H9 (cell line): Measurements from ENCODE around the gene TMEM132D. TPM values are rescaled to one million over a fixed set of nuclear protein-coding genes. Genes with fewer than 3 reads are reported as not detected.
A peak's percentile ranks its signal among the peaks of the same experiment; 100 is the strongest.

Source experiments
- DNase-seq: peaks from one replicate; pipeline ENCODE4 v3.0.0-alpha.2; 2017
- H2AFZ ChIP-seq: one replicate; pipeline ENCODE4 v1.6.1; 2013; ENCODE audit warnings: mild to moderate bottlenecking, low read length, control low read depth, moderate library complexity
- H2AK5ac ChIP-seq: 2 replicates; pipeline ENCODE4 v1.6.1; 2013; ENCODE audit warnings: low read length, control low read depth, mixed read lengths; ENCODE audit not compliant: insufficient read length
- H2BK120ac ChIP-seq: one replicate; pipeline ENCODE4 v1.6.1; 2013; ENCODE audit warnings: low read depth, mild to moderate bottlenecking, low read length, control low read depth, inconsistent platforms; ENCODE audit not compliant: poor library complexity, severe bottlenecking
- H2BK12ac ChIP-seq: 2 replicates; pipeline ENCODE4 v1.6.1; 2013; ENCODE audit warnings: low read length, control low read depth, mixed read lengths, low read depth; ENCODE audit not compliant: insufficient read length
- H2BK15ac ChIP-seq: 2 replicates; pipeline ENCODE4 v1.6.1; 2013; ENCODE audit warnings: low read depth, low read length, control low read depth
- H2BK20ac ChIP-seq: one replicate; pipeline ENCODE4 v1.6.1; 2013; ENCODE audit warnings: low read depth, mild to moderate bottlenecking, low read length, control low read depth, inconsistent platforms; ENCODE audit not compliant: poor library complexity, severe bottlenecking
- H2BK5ac ChIP-seq: 2 replicates; pipeline ENCODE4 v1.6.1; 2013; ENCODE audit warnings: low read length, control low read depth, mixed read lengths; ENCODE audit not compliant: insufficient read length
- H3K14ac ChIP-seq: 2 replicates; pipeline ENCODE4 v1.6.1; 2013; ENCODE audit warnings: low read length, control low read depth; ENCODE audit not compliant: insufficient read depth
- H3K18ac ChIP-seq: 2 replicates; pipeline ENCODE4 v1.6.1; 2013; ENCODE audit warnings: low read depth, mild to moderate bottlenecking, mixed read lengths, low read length, control low read depth; ENCODE audit not compliant: insufficient read length
- H3K23ac ChIP-seq: 2 replicates; pipeline ENCODE4 v1.6.1; 2013; ENCODE audit warnings: low read length, control low read depth, mixed read lengths, low read depth; ENCODE audit not compliant: insufficient read length
- H3K23me2 ChIP-seq: 2 replicates; pipeline ENCODE4 v1.6.1; 2013; ENCODE audit warnings: low read depth, mild to moderate bottlenecking, mixed read lengths, low read length, control low read depth; ENCODE audit not compliant: insufficient read length, poor library complexity, severe bottlenecking
- H3K27ac ChIP-seq: 2 replicates; pipeline ENCODE4 v1.5.1; 2013; ENCODE audit warnings: low read length, control low read depth, mixed read lengths, low read depth; ENCODE audit not compliant: insufficient read length
- H3K27me3 ChIP-seq: 2 replicates; pipeline ENCODE4 v1.6.1; 2013; ENCODE audit warnings: low read length, control low read depth, inconsistent platforms; ENCODE audit not compliant: insufficient read depth
- H3K4ac ChIP-seq: 2 replicates; pipeline ENCODE4 v1.6.1; 2013; ENCODE audit warnings: low read depth, mild to moderate bottlenecking, control low read depth, inconsistent platforms, low read length, moderate library complexity
- H3K4me1 ChIP-seq: 2 replicates; pipeline ENCODE4 v1.6.1; 2013; ENCODE audit warnings: low read length, control low read depth, inconsistent platforms; ENCODE audit not compliant: insufficient read depth
- H3K4me2 ChIP-seq: 2 replicates; pipeline ENCODE4 v1.6.1; 2013; ENCODE audit warnings: low read length, control low read depth, mixed read lengths; ENCODE audit not compliant: insufficient read length, insufficient read depth
- H3K56ac ChIP-seq: 2 replicates; pipeline ENCODE4 v1.6.1; 2013; ENCODE audit warnings: low read depth, mild to moderate bottlenecking, mixed read lengths, low read length, control low read depth; ENCODE audit not compliant: insufficient read length
- H3K79me1 ChIP-seq: 2 replicates; pipeline ENCODE4 v1.6.1; 2013; ENCODE audit warnings: low read depth, mild to moderate bottlenecking, moderate library complexity, low read length, control low read depth, inconsistent platforms; ENCODE audit not compliant: insufficient read depth, poor library complexity, severe bottlenecking
- H3K79me2 ChIP-seq: 2 replicates; pipeline ENCODE4 v1.6.1; 2013; ENCODE audit warnings: low read length, control low read depth, inconsistent platforms; ENCODE audit not compliant: insufficient read depth
- H3K9ac ChIP-seq: 2 replicates; pipeline ENCODE4 v1.6.1; 2013; ENCODE audit warnings: low read length, control low read depth, mixed read lengths; ENCODE audit not compliant: insufficient read length; ENCODE audit errors: extremely low read depth
- H3K9me3 ChIP-seq: one replicate; pipeline ENCODE4 v1.6.1; 2013; ENCODE audit warnings: low read depth, low read length, inconsistent platforms; ENCODE audit not compliant: control insufficient read depth
- H3T11ph ChIP-seq: one replicate; pipeline ENCODE4 v1.6.1; 2013; ENCODE audit warnings: mild to moderate bottlenecking, low read length, control low read depth, inconsistent platforms
- H4K20me1 ChIP-seq: one replicate; pipeline ENCODE4 v1.6.1; 2013; ENCODE audit not compliant: control insufficient read depth, insufficient read length, insufficient read depth
- H4K5ac ChIP-seq: 2 replicates; pipeline ENCODE4 v1.6.1; 2013; ENCODE audit warnings: low read depth, mild to moderate bottlenecking, mixed read lengths, low read length, control low read depth; ENCODE audit not compliant: insufficient read length
- H4K8ac ChIP-seq: replicated peaks from 2 replicates; pipeline ENCODE4 v1.6.1; 2013; ENCODE audit warnings: low read length, control low read depth, mixed read lengths, low read depth; ENCODE audit not compliant: insufficient read length
- H4K91ac ChIP-seq: 2 replicates; pipeline ENCODE4 v1.6.1; 2013; ENCODE audit warnings: low read depth, mild to moderate bottlenecking, moderate library complexity, mixed read lengths, low read length, control low read depth; ENCODE audit not compliant: insufficient read length
- H3K27ac Mint-ChIP-seq, 3 experiments: 2 replicates in 2 of 3; 3 replicates in 1 of 3; pipeline ENCODE4 v1.8.0; 2020 to 2021; ENCODE audit warnings: mixed read lengths in 3 of 3, mild to moderate bottlenecking in 1 of 3, moderate library complexity in 1 of 3
- H3K27me3 Mint-ChIP-seq: 2 replicates; pipeline ENCODE4 v1.8.0; 2021; ENCODE audit warnings: low read depth, mild to moderate bottlenecking, moderate library complexity, mixed read lengths
- H3K36me3 Mint-ChIP-seq, 3 experiments: 2 replicates in 2 of 3; 3 replicates in 1 of 3; pipeline ENCODE4 v1.8.0; 2020 to 2021; ENCODE audit warnings: low read depth in 3 of 3, mixed read lengths in 3 of 3; ENCODE audit not compliant: insufficient read depth in 1 of 3
- H3K4me1 Mint-ChIP-seq, 2 experiments: 2 replicates each; pipeline ENCODE4 v1.8.0; 2020; ENCODE audit warnings: mixed read lengths in 2 of 2
- H3K4me3 Mint-ChIP-seq, 2 experiments: 2 replicates in 1 of 2; 3 replicates in 1 of 2; pipeline ENCODE4 v1.8.0; 2020 to 2021; ENCODE audit warnings: mild to moderate bottlenecking in 2 of 2, mixed read lengths in 2 of 2, moderate library complexity in 1 of 2
- H3K9me3 Mint-ChIP-seq, 2 experiments: 2 replicates in 1 of 2; 3 replicates in 1 of 2; pipeline ENCODE4 v1.8.0; 2020; ENCODE audit warnings: mild to moderate bottlenecking in 2 of 2, mixed read lengths in 2 of 2, moderate library complexity in 1 of 2
- CTCF ChIP-seq: fragments of 200-600 bp; sonication (generic); conservative IDR thresholded peaks from 3 replicates; pipeline ENCODE4 v1.8.0; 2021; ENCODE audit warnings: antibody characterized with exemption, mild to moderate bottlenecking
- WGBS: extraction: QIAGEN DNeasy Blood & Tissue Kit; methylation state at CpG from one replicate; pipeline ENCODE4 v1.1.7; 2013; ENCODE audit warnings: missing lambda C conversion rate, low lambda C conversion rate, mixed read lengths; ENCODE audit not compliant: insufficient read length; ENCODE audit errors: extremely low coverage; 5-methylcytosine and 5-hydroxymethylcytosine counted together
- total RNA-seq: library from RNA; stranded (reverse); gene quantifications from 2 replicates; pipeline ENCODE4 v1.2.1, GENCODE V29; 2021

Gene TMEM132D
- total RNA-seq, 1 experiment from 2014 or later, result 6.1 TPM

DNA sequence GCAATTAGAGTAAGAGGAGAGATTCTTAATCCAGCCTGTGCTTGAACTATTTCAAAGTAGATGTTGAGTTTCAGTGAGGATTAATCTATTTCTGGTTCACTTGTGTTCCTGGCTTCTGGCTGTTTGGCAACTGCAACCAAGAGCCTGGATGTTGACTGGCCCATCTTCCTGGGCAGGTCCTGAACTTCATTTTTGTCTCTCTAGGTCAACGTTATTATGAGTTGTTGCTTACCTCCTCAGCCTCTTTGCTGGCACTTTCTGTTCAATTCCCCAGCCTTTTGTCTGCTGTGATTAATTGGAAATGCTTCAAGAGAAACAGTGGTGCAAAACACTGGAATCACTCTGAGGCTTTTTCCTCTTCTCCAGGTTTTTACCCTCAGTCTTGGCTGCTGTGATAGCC, 56.8 kb downstream of the TMEM132D start:
- H4K91ac ChIP-seq, result no peak overlapping the region
- H3K23ac ChIP-seq, result no peak overlapping the region
- no peak for DNase-seq
- H3T11ph ChIP-seq, result no peak overlapping the region
- TF ChIP-seq CTCF, result no peak
- no peak overlapping the region for H2BK12ac ChIP-seq
- no peak overlapping the region for H2BK5ac ChIP-seq
- no peak overlapping the region for H3K4ac ChIP-seq
- Mint-ChIP-seq H3K4me3 (no peak overlapping the region), H3K4me1 (peaks cover 12 to 20% of the 10 kb centered on the region in 2 experiments), H3K27ac (peak overlapping the region in 1 of 3 experiments; percentile 55; a peak in 1 of 7 replicates), H3K36me3 (peaks cover 0 to 6% (median 2%) of the 10 kb centered on the region in 3 experiments; a peak in 6 of 7 replicates), H3K27me3 (no peaks in the 10 kb centered on the region), H3K9me3 (no peaks in the 10 kb centered on the region; a peak in 1 of 5 replicates)
- no peaks in the 10 kb centered on the region for H3K79me1 ChIP-seq
- no peak overlapping the region for H2BK15ac ChIP-seq
- no peak overlapping the region for H3K4me2 ChIP-seq
- H2AK5ac ChIP-seq, result no peak overlapping the region
- H3K23me2 ChIP-seq, result no peaks in the 10 kb centered on the region
- no peaks in the 10 kb centered on the region for H4K20me1 ChIP-seq
- H4K5ac ChIP-seq, result no peak overlapping the region
- H3K27ac ChIP-seq, result no peak overlapping the region
- H3K9me3 ChIP-seq, result no peaks in the 10 kb centered on the region
- H3K79me2 ChIP-seq, result 0 out of 2 replicates have a peak, but pooled peaks cover 2% of the 10 kb centered on the region
- no peak overlapping the region for H2BK120ac ChIP-seq
- no peak overlapping the region for H2AFZ ChIP-seq
- no peak overlapping the region for H3K56ac ChIP-seq
- no peak overlapping the region for H3K14ac ChIP-seq
- H3K18ac ChIP-seq, result no peak overlapping the region
- H3K4me1 ChIP-seq, result no peaks in the 10 kb centered on the region
- H2BK20ac ChIP-seq, result no peak overlapping the region
- no peak overlapping the region for H4K8ac ChIP-seq
- H3K27me3 ChIP-seq, result no peaks in the 10 kb centered on the region
- H3K9ac ChIP-seq, result no peak overlapping the region
- no CpG with 5 or more reads among the region's 1 CpG for WGBS
